Neural cell (in vitro differentiated cells): Measurements from ENCODE around the gene EDN1.

Experiments
- EP300 ChIP-seq: fragments of 450-650 bp; conservative IDR thresholded peaks from 2 replicates; pipeline ENCODE4 v1.6.1; 2014; ENCODE audit warnings: antibody characterized with exemption, mild to moderate bottlenecking, moderate library complexity; ENCODE audit not compliant: poor library complexity, severe bottlenecking
- EZH2 ChIP-seq: fragments of 200-600, 300-800 bp; shearing (Covaris generic), sonication (generic); IDR thresholded peaks from 2 replicates; pipeline ENCODE4 v1.6.1; 2014; ENCODE audit warnings: antibody characterized with exemption, low read length, borderline replicate concordance, mild to moderate bottlenecking; ENCODE audit not compliant: insufficient read depth, poor library complexity, severe bottlenecking
- MXI1 ChIP-seq: fragments of 450-650 bp; conservative IDR thresholded peaks from 2 replicates; pipeline ENCODE4 v1.6.1; 2014; ENCODE audit warnings: antibody characterized with exemption, mild to moderate bottlenecking; ENCODE audit not compliant: poor library complexity, severe bottlenecking
- POLR2AphosphoS5 ChIP-seq: IDR thresholded peaks from 2 replicates; pipeline ENCODE4 v1.6.1; 2012
- RAD21 ChIP-seq: fragments of 450-650 bp; conservative IDR thresholded peaks from 2 replicates; pipeline ENCODE4 v1.6.1; 2014; ENCODE audit warnings: antibody characterized with exemption, mild to moderate bottlenecking, moderate library complexity
- SMC3 ChIP-seq: fragments of 450-650 bp; conservative IDR thresholded peaks from 2 replicates; pipeline ENCODE4 v1.6.1; 2014; ENCODE audit warnings: antibody characterized with exemption, mild to moderate bottlenecking, moderate library complexity; ENCODE audit not compliant: poor library complexity
- TAF1 ChIP-seq: IDR thresholded peaks from 2 replicates; pipeline ENCODE4 v1.6.1; 2012; ENCODE audit warnings: low read depth
- TF ChIP-seq, protein P1 (sequence below): IDR thresholded peaks from 2 replicates; pipeline ENCODE4 v1.6.1; 2012; ENCODE audit warnings: borderline replicate concordance
- TF ChIP-seq, protein P2 (sequence below): fragments of 450-650 bp; IDR thresholded peaks from 2 replicates; pipeline ENCODE4 v1.5.1; 2014; ENCODE audit warnings: antibody characterized with exemption, mild to moderate bottlenecking, moderate library complexity; ENCODE audit not compliant: poor library complexity, severe bottlenecking

DNA sequence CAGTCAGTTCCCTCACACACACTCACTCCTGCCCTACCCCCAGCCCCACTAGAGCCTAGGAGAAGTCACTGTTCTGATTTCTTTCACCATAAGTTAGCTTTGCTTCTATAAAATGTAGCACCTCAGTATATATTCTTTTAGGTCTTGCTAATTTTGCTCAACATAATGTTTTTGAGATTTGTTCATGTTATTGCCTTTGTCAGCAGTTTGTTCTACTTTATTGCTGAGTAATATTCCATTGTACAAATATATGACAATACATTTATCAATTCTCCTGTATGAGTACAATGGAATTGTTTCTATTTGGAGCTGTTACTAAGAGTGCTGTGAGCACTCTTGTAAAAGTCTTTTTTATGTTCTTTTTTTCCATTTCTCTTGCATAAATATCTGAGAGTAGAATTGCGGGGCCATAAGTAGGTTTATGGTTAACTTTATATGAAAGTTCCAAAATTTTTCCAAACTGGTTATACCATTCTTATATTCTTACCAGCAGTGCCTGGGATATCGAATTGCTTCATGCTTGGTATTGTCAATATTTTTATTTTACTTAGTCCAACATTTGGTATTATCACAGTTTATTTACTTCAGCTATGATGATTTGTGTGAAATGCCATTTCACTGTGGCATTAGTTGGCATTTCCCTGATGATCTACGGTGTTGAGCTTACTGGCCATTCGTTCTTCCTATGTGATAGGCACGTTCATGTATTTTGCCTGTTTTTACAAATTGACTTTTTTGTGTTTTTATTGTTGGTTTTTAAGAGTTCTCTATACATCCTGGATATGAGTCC lies 25.3 kb downstream of the EDN1 start:
- TF ChIP-seq, protein P1, sequence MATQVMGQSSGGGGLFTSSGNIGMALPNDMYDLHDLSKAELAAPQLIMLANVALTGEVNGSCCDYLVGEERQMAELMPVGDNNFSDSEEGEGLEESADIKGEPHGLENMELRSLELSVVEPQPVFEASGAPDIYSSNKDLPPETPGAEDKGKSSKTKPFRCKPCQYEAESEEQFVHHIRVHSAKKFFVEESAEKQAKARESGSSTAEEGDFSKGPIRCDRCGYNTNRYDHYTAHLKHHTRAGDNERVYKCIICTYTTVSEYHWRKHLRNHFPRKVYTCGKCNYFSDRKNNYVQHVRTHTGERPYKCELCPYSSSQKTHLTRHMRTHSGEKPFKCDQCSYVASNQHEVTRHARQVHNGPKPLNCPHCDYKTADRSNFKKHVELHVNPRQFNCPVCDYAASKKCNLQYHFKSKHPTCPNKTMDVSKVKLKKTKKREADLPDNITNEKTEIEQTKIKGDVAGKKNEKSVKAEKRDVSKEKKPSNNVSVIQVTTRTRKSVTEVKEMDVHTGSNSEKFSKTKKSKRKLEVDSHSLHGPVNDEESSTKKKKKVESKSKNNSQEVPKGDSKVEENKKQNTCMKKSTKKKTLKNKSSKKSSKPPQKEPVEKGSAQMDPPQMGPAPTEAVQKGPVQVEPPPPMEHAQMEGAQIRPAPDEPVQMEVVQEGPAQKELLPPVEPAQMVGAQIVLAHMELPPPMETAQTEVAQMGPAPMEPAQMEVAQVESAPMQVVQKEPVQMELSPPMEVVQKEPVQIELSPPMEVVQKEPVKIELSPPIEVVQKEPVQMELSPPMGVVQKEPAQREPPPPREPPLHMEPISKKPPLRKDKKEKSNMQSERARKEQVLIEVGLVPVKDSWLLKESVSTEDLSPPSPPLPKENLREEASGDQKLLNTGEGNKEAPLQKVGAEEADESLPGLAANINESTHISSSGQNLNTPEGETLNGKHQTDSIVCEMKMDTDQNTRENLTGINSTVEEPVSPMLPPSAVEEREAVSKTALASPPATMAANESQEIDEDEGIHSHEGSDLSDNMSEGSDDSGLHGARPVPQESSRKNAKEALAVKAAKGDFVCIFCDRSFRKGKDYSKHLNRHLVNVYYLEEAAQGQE: no peak
- TF ChIP-seq, protein P2, sequence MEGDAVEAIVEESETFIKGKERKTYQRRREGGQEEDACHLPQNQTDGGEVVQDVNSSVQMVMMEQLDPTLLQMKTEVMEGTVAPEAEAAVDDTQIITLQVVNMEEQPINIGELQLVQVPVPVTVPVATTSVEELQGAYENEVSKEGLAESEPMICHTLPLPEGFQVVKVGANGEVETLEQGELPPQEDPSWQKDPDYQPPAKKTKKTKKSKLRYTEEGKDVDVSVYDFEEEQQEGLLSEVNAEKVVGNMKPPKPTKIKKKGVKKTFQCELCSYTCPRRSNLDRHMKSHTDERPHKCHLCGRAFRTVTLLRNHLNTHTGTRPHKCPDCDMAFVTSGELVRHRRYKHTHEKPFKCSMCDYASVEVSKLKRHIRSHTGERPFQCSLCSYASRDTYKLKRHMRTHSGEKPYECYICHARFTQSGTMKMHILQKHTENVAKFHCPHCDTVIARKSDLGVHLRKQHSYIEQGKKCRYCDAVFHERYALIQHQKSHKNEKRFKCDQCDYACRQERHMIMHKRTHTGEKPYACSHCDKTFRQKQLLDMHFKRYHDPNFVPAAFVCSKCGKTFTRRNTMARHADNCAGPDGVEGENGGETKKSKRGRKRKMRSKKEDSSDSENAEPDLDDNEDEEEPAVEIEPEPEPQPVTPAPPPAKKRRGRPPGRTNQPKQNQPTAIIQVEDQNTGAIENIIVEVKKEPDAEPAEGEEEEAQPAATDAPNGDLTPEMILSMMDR: no peak
- no peak for TF ChIP-seq RAD21
- no peak for TF ChIP-seq POLR2AphosphoS5
- TF ChIP-seq MXI1: no peak
- no peak for TF ChIP-seq EP300
- no peak for TF ChIP-seq EZH2
- TF ChIP-seq TAF1: no peak
- TF ChIP-seq SMC3: no peak
